ENCODE measurements around the gene FAR2. TPM values are rescaled to one million over a fixed set of nuclear protein-coding genes. Genes with fewer than 3 reads are reported as not detected.

Gene FAR2
- polyA plus RNA-seq, 1 donor (not counting 4 experiments of a cell fraction or from before 2014, with no cell fraction given) = 9.2 TPM

- TF ChIP-seq CTCF (optimal IDR thresholded peaks at IDR 0.05 in 1 of 3, IDR thresholded peaks at IDR 0.05 in 1 of 3, conservative IDR thresholded peaks at IDR 0.05 in 1 of 3; ENCODE audit: extremely low read depth in 1 of 3, insufficient read depth in 2 of 3, low read length in 3 of 3) (no peak), EZH2 (IDR thresholded peaks at IDR 0.05; ENCODE audit: low read length) (no peak)
- DNase-seq (ENCODE audit: low read depth, low spot score) (no peak), FAIRE-seq (no peak)
- H3K4me3 ChIP-seq (ENCODE audit: control insufficient read depth in 2 of 3, extremely low read depth in 1 of 3, insufficient read depth in 2 of 3, low read depth in 1 of 3, low read length in 3 of 3) = no peak overlapping the region
- no peaks in the 10 kb centered on the region for H3K27me3 ChIP-seq (ENCODE audit: control insufficient read depth, extremely low read depth, insufficient read depth, low read length)
- H3K79me2 ChIP-seq (ENCODE audit: control insufficient read depth, insufficient read depth, low read length) = no peaks in the 10 kb centered on the region
- no peaks in the 10 kb centered on the region for H3K9me1 ChIP-seq (ENCODE audit: control insufficient read depth, extremely low read depth, insufficient read depth, low read length)
- dilution Hi-C loops (cut with MboI; ENCODE audit: extremely low pct_ligation_motif_present, low sequenced_read_pairs) = no loop called here
- H3K9me3 ChIP-seq (ENCODE audit: control insufficient read depth, low read depth, low read length) = no peaks in the 10 kb centered on the region
- H4K20me1 ChIP-seq (ENCODE audit: control insufficient read depth, extremely low read depth, insufficient read depth, low read length) = no peaks in the 10 kb centered on the region
- H2AFZ ChIP-seq (ENCODE audit: control insufficient read depth, low read length) = no peak overlapping the region
- H3K4me2 ChIP-seq (ENCODE audit: control insufficient read depth, extremely low read depth, insufficient read depth, low read depth, low read length) = no peak overlapping the region
- H3K4me1 ChIP-seq (ENCODE audit: control insufficient read depth, extremely low read depth, insufficient read depth, low read length) = no peaks in the 10 kb centered on the region
- no peak overlapping the region for H3K9ac ChIP-seq (ENCODE audit: control insufficient read depth, extremely low read depth, insufficient read depth, low read length)
- H3K27ac ChIP-seq (ENCODE audit: control insufficient read depth, insufficient read depth, low read length) = no peak overlapping the region
- no peaks in the 10 kb centered on the region for H3K36me3 ChIP-seq (ENCODE audit: control insufficient read depth in 2 of 2, extremely low read depth in 1 of 2, insufficient read depth in 2 of 2, low read length in 2 of 2)
These were observed 129.8 kb downstream of the FAR2 start for GRCh38 chr12:29278673-29279420.

GRCh38 chr12:29281371-29282005 is 132.4 kb downstream of the FAR2 start:
- H4K20me1 ChIP-seq (ENCODE audit: control insufficient read depth, extremely low read depth, insufficient read depth, low read length) = no peaks in the 10 kb centered on the region
- dilution Hi-C loops (cut with MboI; ENCODE audit: extremely low pct_ligation_motif_present, low sequenced_read_pairs) = no loop called here
- H3K27ac ChIP-seq (ENCODE audit: control insufficient read depth, insufficient read depth, low read length) = no peak overlapping the region
- no peak for DNase-seq (ENCODE audit: low read depth, low spot score)
- no peaks in the 10 kb centered on the region for H3K9me3 ChIP-seq (ENCODE audit: control insufficient read depth, low read depth, low read length)
- no peak overlapping the region for H3K4me3 ChIP-seq (ENCODE audit: control insufficient read depth in 2 of 3, extremely low read depth in 1 of 3, insufficient read depth in 2 of 3, low read depth in 1 of 3, low read length in 3 of 3)
- no peak overlapping the region for H3K9ac ChIP-seq (ENCODE audit: control insufficient read depth, extremely low read depth, insufficient read depth, low read length)
- H3K36me3 ChIP-seq (ENCODE audit: control insufficient read depth in 2 of 2, extremely low read depth in 1 of 2, insufficient read depth in 2 of 2, low read length in 2 of 2) = no peaks in the 10 kb centered on the region
- no peaks in the 10 kb centered on the region for H3K4me1 ChIP-seq (ENCODE audit: control insufficient read depth, extremely low read depth, insufficient read depth, low read length)
- H3K79me2 ChIP-seq (ENCODE audit: control insufficient read depth, insufficient read depth, low read length) = no peaks in the 10 kb centered on the region
- H3K4me2 ChIP-seq (ENCODE audit: control insufficient read depth, extremely low read depth, insufficient read depth, low read depth, low read length) = no peak overlapping the region
- H3K27me3 ChIP-seq (ENCODE audit: control insufficient read depth, extremely low read depth, insufficient read depth, low read length) = no peaks in the 10 kb centered on the region
- H2AFZ ChIP-seq (ENCODE audit: control insufficient read depth, low read length) = no peak overlapping the region
- TF ChIP-seq CTCF (optimal IDR thresholded peaks at IDR 0.05 in 1 of 3, IDR thresholded peaks at IDR 0.05 in 1 of 3, conservative IDR thresholded peaks at IDR 0.05 in 1 of 3; ENCODE audit: extremely low read depth in 1 of 3, insufficient read depth in 2 of 3, low read length in 3 of 3) (no peak), EZH2 (IDR thresholded peaks at IDR 0.05; ENCODE audit: low read length) (no peak)
- H3K9me1 ChIP-seq (ENCODE audit: control insufficient read depth, extremely low read depth, insufficient read depth, low read length) = no peaks in the 10 kb centered on the region
- no peak for FAIRE-seq

All from keratinocyte (primary cell).